Left hindlimb (tissue), 1 donor: ENCODE results near the gene SNX1.
"Not testable (repeated sequence)": the region's sequence is repeated elsewhere in the genome, so short reads cannot be mapped to it uniquely, and the experiment has no call there.

ENCODE experiments used
- DNase-seq: peaks from one replicate; pipeline ENCODE4 v3.0.0-alpha.2; 2018

The SNX1 gene

DNA sequence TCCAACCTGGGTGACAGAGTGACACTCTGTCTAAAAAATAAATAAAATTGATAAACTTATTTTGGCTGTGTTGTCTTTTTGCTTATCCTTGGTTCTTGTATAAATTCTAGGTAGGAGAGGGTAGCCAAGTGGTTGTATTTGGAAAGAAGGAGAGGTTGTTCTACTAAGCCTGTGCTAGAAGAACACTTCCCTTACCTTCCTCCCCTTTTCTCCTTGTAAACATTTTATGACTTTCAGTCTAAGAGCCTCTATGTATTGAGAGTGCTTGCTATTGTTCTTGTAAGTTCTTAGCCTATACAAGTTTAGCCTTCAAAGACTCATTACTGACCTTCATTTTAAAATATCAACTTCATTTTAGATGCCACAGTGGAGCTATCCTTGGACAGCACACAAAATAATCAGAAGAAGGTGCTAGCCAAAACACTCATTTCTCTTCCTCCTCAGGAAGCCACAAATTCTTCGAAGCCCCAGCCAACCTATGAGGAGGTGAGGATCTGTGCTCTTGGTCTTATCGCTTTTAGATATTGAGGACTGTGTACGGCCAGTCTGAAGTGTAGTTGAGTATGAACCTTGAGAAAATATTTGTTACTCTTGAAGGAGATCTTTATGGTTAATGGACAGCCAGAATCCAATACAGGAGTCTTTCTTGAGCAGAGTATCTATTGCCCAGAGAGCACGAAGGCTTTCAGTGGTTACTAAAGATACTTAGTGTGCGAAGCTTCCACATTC lies 22.1 kb downstream of the SNX1 start:
- no peak for DNase-seq

DNA sequence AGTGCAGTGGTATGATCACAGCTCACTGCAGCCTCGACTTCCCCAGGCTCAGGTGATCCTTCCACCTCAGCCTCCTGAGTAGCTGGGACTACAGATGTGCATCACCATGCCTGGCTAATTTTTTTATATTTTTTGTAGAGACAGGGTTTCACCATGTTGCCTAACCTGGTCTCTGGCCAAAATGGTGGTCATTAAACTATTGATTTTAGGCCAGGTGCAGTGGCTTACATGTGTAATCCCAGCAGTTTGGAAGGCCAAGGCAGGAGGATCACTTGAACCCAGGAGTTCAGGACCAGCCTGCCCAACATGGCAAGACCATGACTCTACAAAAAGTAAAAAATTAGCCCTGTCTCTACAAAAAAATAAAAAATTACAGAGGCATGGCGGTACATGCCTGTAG lies 24.5 kb downstream of the SNX1 start:
- DNase-seq = not testable (repeated sequence)

DNA sequence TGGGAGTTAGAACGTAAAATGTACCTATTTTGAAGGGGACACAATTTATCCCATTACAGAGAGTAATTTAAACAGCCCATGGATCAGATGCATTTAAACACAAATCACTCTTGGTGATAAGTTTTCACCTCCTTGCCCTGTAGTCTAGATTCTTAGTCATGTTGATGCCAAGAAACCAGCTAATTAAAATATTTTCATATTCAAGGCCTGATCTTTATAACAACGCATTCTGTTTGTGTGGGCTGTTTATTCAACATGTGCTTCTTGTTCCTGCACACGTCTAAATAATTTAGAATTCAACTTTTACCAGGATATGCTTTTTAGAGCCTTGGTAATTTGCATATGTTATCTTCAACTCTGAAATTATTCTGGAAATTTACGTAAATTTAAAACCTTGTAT lies 25.8 kb downstream of the SNX1 start:
- DNase-seq = no peak

DNA sequence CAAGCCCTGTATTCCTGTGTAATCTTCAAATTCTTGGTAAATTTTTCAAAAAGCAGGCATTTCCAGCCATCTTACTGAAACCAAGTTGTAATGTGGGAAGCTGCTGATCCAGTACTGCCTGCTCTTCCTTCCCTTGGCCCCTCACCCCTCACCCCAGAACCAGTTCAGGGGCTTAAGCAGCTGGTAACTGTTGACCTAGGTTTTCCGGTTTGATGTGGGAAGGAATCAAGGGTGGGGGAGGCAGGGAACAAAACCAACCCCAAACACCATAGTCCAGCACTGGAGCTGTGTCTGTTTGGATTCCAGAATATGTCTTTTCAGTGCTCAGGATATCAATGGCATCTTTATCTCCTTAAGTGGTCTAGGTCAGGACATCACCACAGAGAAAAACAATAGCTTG lies 26.7 kb downstream of the SNX1 start:
- DNase-seq = no peak

DNA sequence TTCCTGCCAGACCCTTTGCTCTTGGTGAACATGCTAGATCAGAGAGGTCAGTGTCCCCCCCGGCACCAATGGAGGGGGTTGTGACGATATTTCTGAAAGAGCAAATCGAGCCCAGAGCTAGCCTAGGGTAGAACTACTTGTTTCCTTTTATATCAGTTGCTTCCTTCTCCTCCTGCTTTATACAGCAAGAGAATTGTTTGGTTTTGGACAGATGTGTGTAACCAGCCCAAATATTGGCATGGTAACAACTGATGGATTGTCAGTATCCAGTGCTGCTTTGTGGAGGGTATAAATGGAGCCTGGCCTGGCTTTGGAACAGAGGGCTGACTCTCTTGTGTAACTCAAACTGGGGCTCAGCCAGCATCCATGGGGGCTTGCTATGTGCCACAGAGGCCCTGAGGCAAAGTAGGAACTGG lies 27.2 kb downstream of the SNX1 start:
- no peak for DNase-seq

DNA sequence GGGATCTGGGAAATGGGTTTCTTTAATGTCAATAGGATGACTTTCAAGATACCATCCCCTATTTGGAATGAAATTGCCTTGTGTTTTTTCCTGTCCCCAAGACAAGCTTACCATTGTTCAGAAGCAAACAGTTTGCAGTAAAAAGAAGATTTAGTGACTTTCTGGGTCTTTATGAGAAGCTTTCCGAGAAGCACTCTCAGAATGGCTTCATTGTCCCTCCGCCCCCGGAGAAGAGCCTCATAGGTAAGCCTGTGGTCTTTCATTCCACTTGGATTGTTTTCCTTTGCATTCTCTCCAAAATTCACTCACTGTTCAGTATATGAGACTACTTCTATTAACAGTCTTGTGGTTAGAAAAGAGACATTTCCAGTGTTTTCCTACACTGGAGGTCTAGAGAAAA lies 30.2 kb downstream of the SNX1 start:
- no peak for DNase-seq

DNA sequence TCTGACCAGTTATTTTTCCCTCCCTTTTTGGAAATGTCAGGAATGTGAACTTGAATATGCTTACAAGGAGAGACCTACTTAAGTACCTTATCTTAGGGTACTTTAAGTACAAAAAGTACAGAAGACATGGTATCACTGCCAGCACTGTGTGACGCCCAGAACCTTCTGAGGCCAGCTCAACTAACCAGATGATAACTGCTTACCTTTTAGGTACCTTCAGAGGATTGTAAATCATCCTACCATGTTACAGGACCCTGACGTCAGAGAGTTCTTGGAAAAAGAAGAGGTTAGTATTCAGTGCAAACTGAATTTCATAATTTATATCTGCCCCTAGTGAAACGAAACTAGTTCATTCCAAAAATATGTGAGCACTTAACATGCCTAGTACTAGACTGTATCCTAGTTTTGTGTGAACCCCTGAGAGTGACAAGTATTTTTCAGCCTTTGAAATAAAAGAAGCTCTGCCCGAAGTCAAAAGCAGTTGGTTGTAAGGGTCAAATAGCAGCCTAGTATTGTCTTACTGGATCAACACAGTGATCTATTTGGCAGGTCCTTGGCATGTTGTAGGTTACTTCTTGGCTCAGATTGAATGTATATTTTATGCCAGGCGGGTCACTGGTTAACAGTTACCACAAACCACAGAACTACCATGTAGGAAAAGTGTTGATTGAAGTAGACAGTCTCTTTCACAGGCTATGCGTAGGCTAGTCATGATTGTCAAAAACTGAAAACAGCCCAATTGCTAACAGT lies 31.9 kb downstream of the SNX1 start:
- no peak for DNase-seq

DNA sequence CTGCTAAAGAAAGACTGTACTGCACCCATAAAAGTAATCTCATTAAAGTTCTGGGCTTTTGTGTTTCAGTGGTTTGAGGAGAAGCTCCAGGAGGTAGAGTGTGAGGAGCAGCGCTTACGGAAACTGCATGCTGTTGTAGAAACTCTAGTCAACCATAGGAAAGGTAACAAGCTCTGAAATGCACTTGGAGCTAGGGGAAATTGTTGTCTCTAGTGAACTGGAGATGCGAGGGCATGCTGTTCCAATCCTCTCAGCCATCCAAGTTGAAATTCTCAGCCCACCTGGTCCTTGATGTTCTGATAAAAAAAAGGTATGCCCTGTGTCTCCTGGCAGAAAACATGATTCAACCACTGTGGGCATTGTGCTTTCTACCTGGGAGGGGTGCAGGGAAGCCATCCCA lies 34.4 kb downstream of the SNX1 start:
- no peak for DNase-seq

DNA sequence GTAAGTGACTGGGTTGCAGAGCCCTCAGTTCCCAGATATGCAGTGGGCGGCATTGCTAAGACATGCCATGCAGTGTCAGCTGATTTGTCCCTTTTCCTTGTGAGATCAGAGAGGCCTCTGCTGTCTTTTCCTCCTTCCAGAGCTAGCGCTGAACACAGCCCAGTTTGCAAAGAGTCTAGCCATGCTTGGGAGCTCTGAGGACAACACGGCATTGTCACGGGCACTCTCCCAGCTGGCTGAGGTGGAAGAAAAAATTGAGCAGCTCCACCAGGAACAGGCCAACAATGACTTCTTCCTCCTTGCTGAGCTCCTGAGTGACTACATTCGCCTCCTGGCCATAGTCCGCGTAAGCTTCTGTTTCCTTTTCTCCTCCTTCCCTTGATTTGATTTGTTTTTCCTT lies 35.8 kb downstream of the SNX1 start:
- no peak for DNase-seq

DNA sequence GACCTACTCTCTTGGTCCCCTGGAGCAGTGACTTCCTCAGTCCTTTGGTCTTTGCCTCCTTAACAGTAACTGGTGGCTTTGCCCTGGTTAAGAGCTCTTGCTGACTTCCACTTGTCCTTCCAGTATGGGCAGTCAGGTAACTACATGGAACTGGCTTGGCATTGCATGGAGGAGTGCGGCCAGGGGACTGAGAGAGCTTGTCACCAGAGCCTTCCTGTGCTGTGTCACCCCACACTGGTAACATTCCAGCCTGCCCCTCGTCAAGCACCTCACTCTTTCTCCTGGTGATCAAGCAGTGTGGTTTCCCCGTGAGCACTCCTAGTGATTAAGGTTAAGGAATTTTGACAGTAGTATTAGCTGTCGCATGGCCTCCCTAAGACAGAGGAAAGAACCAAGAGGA lies 36.4 kb downstream of the SNX1 start:
- DNase-seq = no peak

DNA sequence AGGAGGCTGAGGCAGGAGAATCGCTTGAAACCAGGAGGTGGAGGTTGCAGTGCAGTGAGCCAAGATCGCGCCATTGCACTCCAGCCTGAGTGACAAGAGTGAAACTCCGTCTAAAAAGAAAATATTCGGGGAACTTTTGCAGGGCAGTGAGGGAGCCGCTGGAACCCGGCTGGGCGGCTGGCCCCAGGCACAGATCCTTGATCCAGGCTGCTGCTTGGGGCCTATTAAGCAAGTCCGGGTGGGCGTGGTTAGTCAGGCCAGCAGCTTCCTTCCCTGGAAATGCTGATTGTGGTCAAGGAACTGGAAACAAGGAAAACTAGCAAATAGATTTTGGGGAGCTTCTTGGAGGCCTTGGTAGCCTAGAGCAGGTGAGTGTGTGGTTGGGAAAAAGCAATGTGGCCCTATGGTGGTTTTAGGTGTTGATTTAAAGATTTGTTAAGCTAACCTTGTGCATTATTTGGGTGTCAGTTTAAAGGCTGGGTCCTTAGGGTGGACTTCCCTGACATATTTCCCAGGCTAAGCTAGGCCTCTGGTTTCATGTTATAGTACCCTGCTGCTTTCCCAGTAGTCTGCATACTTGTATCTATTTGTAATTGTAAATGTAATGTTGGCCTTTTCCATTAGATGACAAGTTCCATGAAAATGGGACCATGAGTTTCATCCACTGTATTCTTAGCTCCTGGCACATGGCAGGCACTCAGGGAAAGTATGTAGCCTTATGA lies 38.0 kb downstream of the SNX1 start:
- DNase-seq = no peak

DNA sequence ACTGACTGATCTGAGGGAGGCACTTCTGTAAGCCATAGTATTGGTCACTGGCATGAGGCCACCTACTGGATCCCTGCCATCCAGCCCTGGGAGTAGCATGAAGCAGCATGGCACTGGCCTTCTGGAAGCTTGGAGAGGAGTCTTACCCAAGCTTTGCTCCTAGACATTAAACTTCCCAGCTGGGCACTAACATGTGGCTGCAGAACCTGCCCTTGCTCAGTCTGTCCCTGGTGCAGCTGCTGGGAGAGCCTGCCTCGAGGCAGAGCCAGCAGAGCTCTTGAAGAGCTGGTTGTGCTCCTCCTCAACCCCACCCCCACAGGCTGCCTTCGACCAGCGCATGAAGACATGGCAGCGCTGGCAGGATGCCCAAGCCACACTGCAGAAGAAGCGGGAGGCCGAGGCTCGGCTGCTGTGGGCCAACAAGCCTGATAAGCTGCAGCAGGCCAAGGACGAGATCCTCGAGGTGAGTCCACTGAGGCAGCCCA lies 38.6 kb downstream of the SNX1 start:
- DNase-seq = no peak

DNA sequence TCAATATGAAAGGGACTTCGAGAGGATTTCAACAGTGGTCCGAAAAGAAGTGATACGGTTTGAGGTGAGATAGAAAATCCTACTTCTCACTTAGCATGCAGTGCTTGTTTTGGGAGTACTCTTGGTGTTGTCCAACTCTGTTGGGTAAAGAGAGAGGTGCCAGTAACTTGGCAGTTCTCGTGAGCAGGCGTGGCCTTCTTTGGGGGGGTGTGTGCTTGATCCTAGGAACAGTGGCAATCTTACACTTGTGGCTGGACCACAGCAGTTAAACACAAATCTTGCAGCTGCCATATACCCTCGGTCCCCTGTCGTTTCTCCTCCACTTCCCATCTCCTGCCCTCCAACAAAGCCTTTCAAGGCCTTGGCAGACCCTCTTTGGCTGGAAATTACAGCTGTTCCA lies 40.6 kb downstream of the SNX1 start:
- no peak for DNase-seq

DNA sequence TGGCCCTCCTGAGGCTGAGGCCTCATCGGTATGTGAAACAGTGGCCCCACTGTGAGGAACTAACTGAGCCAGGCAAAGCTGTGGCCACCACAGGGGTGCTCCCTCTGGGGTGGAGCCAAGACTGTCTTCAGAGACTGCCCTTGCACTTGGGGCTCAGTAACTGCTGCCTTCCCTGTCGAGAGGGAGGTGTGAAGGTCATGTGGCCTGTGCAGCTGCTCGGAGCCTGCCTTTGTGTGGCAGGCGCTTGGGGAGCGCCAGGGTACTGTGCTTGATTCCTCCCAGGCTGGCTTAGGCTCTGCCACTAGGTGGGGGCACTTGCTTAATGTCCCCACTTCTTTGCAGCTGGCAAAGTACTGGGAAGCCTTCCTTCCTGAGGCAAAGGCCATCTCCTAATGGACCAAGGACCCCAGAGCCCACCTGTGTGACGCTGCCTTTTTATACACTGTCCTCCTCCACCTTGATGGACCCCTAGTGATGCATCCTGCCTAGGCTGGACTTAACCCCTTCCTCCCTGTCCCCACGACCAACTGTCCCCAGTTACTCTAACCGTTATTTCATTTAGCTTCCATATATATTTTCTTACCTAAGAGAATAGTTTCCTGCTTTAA lies 41.5 kb downstream of the SNX1 start:
- no peak for DNase-seq

DNA sequence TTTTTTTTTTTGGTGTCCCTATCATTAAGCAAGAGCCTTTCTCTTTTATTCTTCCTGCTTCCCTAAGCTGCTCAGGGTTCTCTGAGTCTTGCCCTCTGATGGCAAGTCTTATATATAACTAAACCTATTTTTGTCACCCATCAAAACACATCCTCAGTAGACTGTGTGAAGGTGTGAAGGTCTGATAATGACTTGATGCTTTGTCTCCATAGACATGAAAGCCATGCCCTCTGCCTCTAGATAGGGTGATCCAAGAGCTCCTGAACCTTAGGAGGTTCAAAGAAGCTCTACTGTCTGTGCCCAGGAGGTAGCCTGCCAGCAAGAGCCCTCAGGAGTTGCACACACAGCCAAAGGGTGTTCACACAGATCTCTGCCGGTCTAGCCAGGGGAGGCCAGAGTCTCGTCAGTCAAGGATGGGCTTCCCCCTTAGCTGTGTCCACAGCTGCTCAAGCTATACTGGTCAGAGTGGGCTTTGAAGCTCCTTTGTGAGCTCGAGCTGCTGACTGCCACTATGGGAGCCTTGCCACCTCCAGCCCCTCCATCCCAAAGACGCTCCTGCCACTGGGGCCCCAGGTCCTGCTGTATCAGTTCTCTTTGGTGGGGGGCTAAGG lies 42.7 kb downstream of the SNX1 start:
- no peak for DNase-seq

DNA sequence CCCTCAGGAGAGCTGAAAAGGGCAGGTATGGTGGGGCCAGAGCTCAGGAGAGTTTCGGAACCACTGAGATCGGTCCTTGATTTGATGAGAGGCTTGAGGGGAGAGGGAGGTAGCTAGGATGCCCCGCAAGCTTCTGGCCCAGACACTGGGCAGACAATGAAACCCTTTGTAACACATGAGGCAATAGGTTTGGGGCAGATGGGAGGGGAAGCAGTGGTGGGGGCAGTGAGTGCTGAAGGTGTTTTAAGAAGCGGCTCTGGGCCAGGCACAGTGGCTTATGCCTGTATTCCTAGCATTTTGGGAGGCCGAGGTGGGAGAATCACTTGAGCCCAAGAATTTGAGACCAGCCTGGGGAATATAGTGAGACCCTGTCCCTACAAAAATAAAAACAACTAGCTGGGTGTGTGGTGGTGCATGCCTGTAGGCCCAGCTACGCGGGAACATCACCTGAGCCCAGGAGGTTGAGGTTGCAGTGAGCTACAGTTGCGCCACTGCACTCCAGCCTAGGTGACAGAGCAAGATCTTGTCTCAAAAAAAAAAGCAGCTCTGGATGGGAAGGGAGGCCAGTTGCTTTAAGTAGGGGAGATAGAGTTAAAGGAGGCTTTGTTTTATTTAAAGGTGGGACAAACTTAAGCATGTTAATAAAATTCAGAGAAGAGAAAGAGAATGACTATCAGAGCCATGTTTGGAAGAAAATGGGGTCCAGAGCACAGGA lies 46.2 kb downstream of the SNX1 start:
- DNase-seq = no peak

DNA sequence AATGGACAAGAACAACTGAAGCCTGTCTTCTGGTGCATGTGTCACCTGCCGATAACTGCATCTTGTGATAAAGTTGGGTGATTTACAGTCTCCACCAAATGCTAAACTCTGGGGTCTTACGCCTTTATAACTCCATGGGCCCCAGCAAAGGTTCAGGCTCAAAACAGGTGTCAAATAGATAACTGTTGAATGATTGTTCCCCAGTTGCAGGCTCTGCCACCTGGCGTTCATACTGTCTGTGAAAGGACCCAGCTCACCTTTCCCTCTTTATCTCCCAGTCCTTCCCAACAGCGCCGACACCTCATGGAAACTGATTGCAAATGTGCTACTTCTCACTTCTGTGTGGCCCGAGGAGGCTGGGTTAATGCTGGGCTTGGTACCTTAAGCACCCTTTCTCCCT lies 47.5 kb downstream of the SNX1 start:
- DNase-seq = no peak

DNA sequence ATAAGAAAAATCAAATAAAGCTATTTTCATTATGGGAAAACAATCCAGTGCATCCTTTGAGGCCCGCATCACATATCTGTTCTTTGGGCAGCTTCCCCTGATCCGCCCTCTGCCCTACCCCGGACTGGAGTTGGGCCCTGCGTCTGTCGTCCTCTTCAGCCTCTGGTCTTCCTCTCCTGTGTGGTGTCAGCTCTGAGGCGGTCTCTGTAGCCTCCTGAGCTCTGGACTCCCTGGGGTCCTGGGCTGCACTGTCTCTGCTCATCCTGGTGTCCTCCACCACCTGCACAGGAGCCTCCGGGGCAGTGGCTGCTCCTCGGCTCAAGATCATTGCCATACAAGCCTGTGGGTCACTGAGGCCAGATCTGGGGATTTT lies 48.4 kb downstream of the SNX1 start:
- DNase-seq = no peak

DNA sequence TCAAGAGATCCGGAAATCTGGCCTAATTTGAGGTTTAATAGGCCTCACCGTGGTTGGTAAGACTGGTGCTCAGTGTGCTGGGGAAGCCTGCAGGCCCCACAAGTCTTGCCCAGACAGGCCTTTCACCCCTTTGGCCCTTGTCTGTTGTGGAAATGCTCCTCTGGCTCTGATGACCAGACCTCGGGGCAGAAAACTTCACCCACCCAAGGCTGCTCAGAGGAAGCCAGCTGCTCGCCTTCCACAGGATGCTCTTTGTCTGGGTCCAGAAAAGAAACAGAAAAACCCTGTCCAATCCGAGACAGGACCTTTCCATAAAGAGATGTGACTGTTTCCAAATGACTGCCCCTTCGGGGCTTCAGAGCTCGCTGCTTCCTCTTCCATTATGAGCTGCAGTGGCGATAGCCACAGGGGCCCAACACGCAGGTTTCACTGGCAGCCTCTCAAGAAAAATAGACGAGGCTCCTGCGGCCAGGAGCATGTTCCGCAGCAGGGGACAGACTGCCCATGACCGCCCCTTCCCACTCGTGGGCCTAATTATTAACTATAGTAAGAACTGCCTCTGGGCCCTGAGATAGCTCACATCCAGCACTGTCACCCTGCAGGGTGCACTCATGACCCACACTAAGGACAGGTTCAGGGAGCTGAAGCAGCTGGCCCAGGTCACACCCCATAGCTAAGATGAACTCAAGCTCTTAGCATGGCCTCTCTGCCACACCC lies 48.9 kb downstream of the SNX1 start:
- no peak for DNase-seq

DNA sequence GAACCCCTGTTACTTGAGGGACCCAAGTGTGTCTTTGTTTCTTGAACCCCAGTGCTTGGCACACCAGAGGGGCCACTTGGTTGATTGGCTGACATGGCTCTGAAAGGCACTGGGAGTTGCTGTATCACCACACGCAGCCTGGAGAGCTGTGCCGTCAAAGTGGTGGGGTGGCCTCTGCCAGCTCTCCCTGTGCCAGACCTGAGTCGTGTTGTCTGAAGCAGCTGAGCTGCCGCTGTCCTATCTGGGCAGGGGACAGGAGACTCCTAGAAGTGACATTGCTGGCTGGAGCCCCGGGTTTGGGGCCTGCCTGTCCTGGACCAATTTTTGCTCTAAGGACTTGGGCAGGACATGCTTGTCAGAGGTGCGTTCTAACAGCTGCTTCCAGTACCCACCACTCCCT lies 50.3 kb downstream of the SNX1 start:
- DNase-seq = no peak

DNA sequence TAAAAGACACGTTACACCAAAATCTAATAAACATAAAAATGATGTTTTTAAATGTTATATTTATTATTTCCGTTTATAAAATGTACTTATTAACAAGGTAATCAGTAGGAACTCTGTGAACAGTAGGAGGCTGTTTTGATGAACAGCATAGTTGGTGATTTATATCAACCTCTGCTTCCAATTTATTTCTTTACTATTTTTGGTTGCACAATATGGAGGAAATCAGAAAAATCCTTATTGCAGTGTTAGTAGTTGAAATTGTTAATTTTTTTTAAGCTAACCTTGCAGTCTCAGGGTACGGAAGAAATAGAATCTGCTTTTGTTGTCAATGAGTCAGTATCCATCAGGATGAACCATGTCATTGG lies 50.7 kb downstream of the SNX1 start:
- DNase-seq = no peak
